ENCODE measurements around the gene SLC4A11.

The SLC4A11 gene

GRCh38 chr20:3248993-3249347, 10.0 kb upstream of the SLC4A11 start:
- Histone ChIP-seq H3K9me3 (ENCODE audit: insufficient read depth, low read length) (no peaks in the 10 kb centered on the region), H3K4me2 (ENCODE audit: low read length) (peak overlapping the region; percentile 83), H3K4me1 (ENCODE audit: low read length) (peaks cover 7% of the 10 kb centered on the region), H3K27ac (ENCODE audit: low read length) (no peak overlapping the region), H3K9ac (ENCODE audit: low read length) (peak overlapping the region; percentile 46), H3K4me3 (ENCODE audit: low read length) (peak overlapping the region; percentile 78), H2AFZ (ENCODE audit: low read depth, low read length) (peak overlapping the region; percentile 70), H3K36me3 (replicated peaks; ENCODE audit: low read depth, low read length) (no peaks in the 10 kb centered on the region), H3K27me3 (ENCODE audit: low read depth, low read length) (peaks cover 13% of the 10 kb centered on the region), H4K20me1 (ENCODE audit: insufficient read depth, low read length) (no peaks in the 10 kb centered on the region), H3K79me2 (ENCODE audit: low read length) (no peaks in the 10 kb centered on the region)
- TF ChIP-seq, protein P1, sequence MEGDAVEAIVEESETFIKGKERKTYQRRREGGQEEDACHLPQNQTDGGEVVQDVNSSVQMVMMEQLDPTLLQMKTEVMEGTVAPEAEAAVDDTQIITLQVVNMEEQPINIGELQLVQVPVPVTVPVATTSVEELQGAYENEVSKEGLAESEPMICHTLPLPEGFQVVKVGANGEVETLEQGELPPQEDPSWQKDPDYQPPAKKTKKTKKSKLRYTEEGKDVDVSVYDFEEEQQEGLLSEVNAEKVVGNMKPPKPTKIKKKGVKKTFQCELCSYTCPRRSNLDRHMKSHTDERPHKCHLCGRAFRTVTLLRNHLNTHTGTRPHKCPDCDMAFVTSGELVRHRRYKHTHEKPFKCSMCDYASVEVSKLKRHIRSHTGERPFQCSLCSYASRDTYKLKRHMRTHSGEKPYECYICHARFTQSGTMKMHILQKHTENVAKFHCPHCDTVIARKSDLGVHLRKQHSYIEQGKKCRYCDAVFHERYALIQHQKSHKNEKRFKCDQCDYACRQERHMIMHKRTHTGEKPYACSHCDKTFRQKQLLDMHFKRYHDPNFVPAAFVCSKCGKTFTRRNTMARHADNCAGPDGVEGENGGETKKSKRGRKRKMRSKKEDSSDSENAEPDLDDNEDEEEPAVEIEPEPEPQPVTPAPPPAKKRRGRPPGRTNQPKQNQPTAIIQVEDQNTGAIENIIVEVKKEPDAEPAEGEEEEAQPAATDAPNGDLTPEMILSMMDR (IDR thresholded peaks at IDR 0.05; ENCODE audit: low read depth, low read length): no peak
- no peak for TF ChIP-seq EZH2phosphoT487 (IDR thresholded peaks at IDR 0.05; ENCODE audit: low read depth)

DNA sequence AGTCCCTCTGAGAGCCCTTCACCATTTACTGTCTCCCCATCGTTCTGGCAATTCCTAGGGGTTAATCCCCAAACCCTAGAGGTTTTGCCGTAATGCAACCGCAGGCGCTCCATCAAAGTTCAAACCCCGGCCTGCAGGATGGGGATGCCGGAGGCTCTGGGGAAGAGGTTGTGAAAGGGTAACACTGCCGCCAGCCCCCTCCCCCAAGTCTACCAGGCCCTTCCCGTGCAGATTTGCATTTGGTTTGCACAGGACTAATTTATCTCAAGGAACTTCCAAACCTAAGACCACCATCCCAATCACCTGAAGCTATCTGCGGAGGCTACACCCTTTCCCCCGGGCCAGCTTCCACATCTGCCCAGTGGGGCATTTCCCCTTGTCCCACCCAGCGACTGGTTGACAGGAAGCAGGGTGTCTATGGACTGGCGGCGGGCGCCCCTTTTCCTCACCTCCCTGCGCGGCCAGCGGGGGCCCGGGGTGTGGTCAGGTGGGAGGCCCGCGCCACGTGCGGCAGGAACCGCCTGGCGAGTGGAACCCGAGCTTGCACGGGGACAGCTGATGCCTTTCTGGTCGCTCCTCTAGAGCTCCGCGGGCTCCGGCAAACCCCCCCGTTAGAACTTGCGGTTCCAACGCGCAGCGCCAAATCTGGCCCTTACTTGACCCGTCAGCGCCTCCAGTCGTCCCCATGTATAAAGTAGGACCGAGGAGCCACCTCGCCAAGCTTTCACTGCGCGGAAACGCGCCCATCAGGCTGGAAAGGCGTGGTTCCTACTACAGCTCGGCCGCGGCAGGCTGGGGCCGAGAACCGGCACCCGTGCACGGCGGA, 9.4 kb upstream of the SLC4A11 start:
- no peaks in the 10 kb centered on the region for H3K79me2 ChIP-seq (ENCODE audit: low read length)
- peaks cover 13% of the 10 kb centered on the region for H3K27me3 ChIP-seq (ENCODE audit: low read depth, low read length)
- H3K9ac ChIP-seq (ENCODE audit: low read length): peak overlapping the region; percentile 46
- H4K20me1 ChIP-seq (ENCODE audit: insufficient read depth, low read length): no peaks in the 10 kb centered on the region
- H3K4me3 ChIP-seq (ENCODE audit: low read length): peak overlapping the region; percentile 78
- no peaks in the 10 kb centered on the region for H3K36me3 ChIP-seq (replicated peaks; ENCODE audit: low read depth, low read length)
- H3K27ac ChIP-seq (ENCODE audit: low read length): no peak overlapping the region
- peak overlapping the region; percentile 83 for H3K4me2 ChIP-seq (ENCODE audit: low read length)
- H3K4me1 ChIP-seq (ENCODE audit: low read length): peaks cover 7% of the 10 kb centered on the region
- peak overlapping the region; percentile 70 for H2AFZ ChIP-seq (ENCODE audit: low read depth, low read length)
- no peaks in the 10 kb centered on the region for H3K9me3 ChIP-seq (ENCODE audit: insufficient read depth, low read length)
- TF ChIP-seq, protein P1 (IDR thresholded peaks at IDR 0.05; ENCODE audit: low read depth, low read length): no peak
- TF ChIP-seq EZH2phosphoT487 (IDR thresholded peaks at IDR 0.05; ENCODE audit: low read depth): no peak

DNA sequence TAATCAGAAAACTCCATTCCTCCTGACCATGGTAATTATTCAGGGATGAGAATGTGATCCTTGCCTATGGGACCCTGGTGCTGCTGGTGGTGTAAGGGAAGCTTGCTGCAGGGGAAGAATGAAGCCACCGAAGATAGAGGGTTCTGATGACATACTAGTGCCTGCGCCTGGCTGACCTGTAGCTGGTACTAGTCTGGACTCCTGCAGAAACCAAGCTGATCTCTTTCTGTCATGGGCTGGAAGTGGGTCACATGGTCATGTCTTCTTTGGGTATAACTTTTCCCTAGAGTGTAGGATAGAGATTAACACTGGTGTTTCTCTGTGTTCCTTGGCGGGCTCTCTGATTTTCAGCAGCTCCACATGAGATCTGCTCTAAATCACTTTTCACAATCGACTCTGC, 8.6 kb upstream of the SLC4A11 start:
- Histone ChIP-seq H3K4me2 (ENCODE audit: low read length) (0 out of 2 replicates have a peak overlapping the region, but pooled peaks have one; percentile 83), H3K27me3 (ENCODE audit: low read depth, low read length) (peaks cover 13% of the 10 kb centered on the region), H4K20me1 (ENCODE audit: insufficient read depth, low read length) (no peaks in the 10 kb centered on the region), H3K9ac (ENCODE audit: low read length) (no peak overlapping the region), H3K79me2 (ENCODE audit: low read length) (no peaks in the 10 kb centered on the region), H3K4me3 (ENCODE audit: low read length) (peak overlapping the region; percentile 78; the same call in 1 of the 2 replicates), H3K4me1 (ENCODE audit: low read length) (peaks cover 7% of the 10 kb centered on the region), H2AFZ (ENCODE audit: low read depth, low read length) (no peak overlapping the region), H3K9me3 (ENCODE audit: insufficient read depth, low read length) (no peaks in the 10 kb centered on the region), H3K27ac (ENCODE audit: low read length) (no peak overlapping the region), H3K36me3 (replicated peaks; ENCODE audit: low read depth, low read length) (no peaks in the 10 kb centered on the region)
- TF ChIP-seq EZH2phosphoT487 (IDR thresholded peaks at IDR 0.05; ENCODE audit: low read depth): no peak
- TF ChIP-seq, protein P1 (IDR thresholded peaks at IDR 0.05; ENCODE audit: low read depth, low read length): no peak

DNA sequence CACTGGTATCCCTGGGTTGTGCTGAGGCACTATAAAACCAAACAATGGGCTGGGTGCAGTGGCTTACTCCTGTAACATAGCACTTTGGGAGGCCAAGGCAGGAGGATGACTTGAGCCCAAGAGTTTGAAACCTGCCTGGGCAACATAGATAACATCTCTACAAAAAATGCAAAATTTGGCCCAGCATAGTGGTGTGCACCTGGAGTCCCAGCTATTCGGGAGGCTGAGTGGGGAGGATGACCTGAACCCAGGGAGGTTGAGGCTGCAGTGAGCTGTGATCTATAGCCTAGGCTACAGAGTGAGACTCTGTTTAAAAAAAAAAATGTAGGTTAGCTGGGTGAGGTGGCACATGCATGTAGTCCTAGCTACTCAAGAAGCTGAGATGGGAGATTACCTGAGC, 7.7 kb upstream of the SLC4A11 start:
- H2AFZ ChIP-seq (ENCODE audit: low read depth, low read length): no peak overlapping the region
- TF ChIP-seq, protein P1 (IDR thresholded peaks at IDR 0.05; ENCODE audit: low read depth, low read length): no peak
- no peak for TF ChIP-seq EZH2phosphoT487 (IDR thresholded peaks at IDR 0.05; ENCODE audit: low read depth)
- no peaks in the 10 kb centered on the region for H4K20me1 ChIP-seq (ENCODE audit: insufficient read depth, low read length)
- H3K36me3 ChIP-seq (replicated peaks; ENCODE audit: low read depth, low read length): no peaks in the 10 kb centered on the region
- H3K4me2 ChIP-seq (ENCODE audit: low read length): no peak overlapping the region
- H3K79me2 ChIP-seq (ENCODE audit: low read length): no peaks in the 10 kb centered on the region
- H3K4me3 ChIP-seq (ENCODE audit: low read length): no peak overlapping the region
- no peak overlapping the region for H3K27ac ChIP-seq (ENCODE audit: low read length)
- peaks cover 13% of the 10 kb centered on the region for H3K27me3 ChIP-seq (ENCODE audit: low read depth, low read length)
- peaks cover 7% of the 10 kb centered on the region for H3K4me1 ChIP-seq (ENCODE audit: low read length)
- H3K9ac ChIP-seq (ENCODE audit: low read length): no peak overlapping the region
- H3K9me3 ChIP-seq (ENCODE audit: insufficient read depth, low read length): no peaks in the 10 kb centered on the region
